RPMI8226 (cell line): ENCODE measurements around the gene MMP23B.
"Not testable (repeated sequence)": the region's sequence is repeated elsewhere in the genome, so short reads cannot be mapped to it uniquely, and the experiment has no call there.

ENCODE experiments used
- DNase-seq: peaks from one replicate; pipeline ENCODE4 v3.0.0-alpha.2; 2015

Gene MMP23B

GRCh38 chr1:1621173-1622009 lies 10.6 kb upstream of the MMP23B start:
- no peak for DNase-seq

GRCh38 chr1:1622010-1622787 lies 9.8 kb upstream of the MMP23B start:
- DNase-seq = no peak

- no peak for DNase-seq
Measured at GRCh38 chr1:1622788-1623094, 9.2 kb upstream of the MMP23B start.

GRCh38 chr1:1623181-1623630 lies 8.8 kb upstream of the MMP23B start:
- no peak for DNase-seq

GRCh38 chr1:1623631-1624442 lies 8.1 kb upstream of the MMP23B start:
- no peak for DNase-seq

- no peak for DNase-seq
Measured at GRCh38 chr1:1624443-1625403, 7.2 kb upstream of the MMP23B start.

- DNase-seq = no peak
Measured at GRCh38 chr1:1625404-1625775, 6.6 kb upstream of the MMP23B start.

GRCh38 chr1:1625824-1626206 lies 6.2 kb upstream of the MMP23B start:
- no peak for DNase-seq

- no peak for DNase-seq
Measured at GRCh38 chr1:1626207-1627141, 5.5 kb upstream of the MMP23B start.

- DNase-seq = no peak
Measured at GRCh38 chr1:1627261-1627828, 4.6 kb upstream of the MMP23B start.

- DNase-seq = no peak
Measured at GRCh38 chr1:1627829-1628753, 3.9 kb upstream of the MMP23B start.

- DNase-seq = peak; percentile 85
Measured at GRCh38 chr1:1628754-1629429, 3.1 kb upstream of the MMP23B start.

GRCh38 chr1:1629430-1630190 lies 2.4 kb upstream of the MMP23B start:
- peak; percentile 85 for DNase-seq

GRCh38 chr1:1630191-1630964 lies 1.6 kb upstream of the MMP23B start:
- peak; percentile 98 for DNase-seq

- DNase-seq = peak; percentile 52
Measured at GRCh38 chr1:1630965-1631781, 800 bp upstream of the MMP23B start.

- DNase-seq = not testable (repeated sequence)
Measured at GRCh38 chr1:1633409-1633808, 1.4 kb downstream of the MMP23B start.
